GM21737 (cell line): Measurements from ENCODE around the gene MCUB.
"Not testable (repeated sequence)": the region's sequence is repeated elsewhere in the genome, so short reads cannot be mapped to it uniquely, and the experiment has no call there.

Source experiments
- ATAC-seq: cut with Tn5 transposase; IDR thresholded peaks from one replicate; pipeline ENCODE4 v1.9.1; 2021; ENCODE audit warnings: mild to moderate bottlenecking, moderate library complexity; ENCODE audit not compliant: unreplicated experiment

MCUB gene

DNA sequence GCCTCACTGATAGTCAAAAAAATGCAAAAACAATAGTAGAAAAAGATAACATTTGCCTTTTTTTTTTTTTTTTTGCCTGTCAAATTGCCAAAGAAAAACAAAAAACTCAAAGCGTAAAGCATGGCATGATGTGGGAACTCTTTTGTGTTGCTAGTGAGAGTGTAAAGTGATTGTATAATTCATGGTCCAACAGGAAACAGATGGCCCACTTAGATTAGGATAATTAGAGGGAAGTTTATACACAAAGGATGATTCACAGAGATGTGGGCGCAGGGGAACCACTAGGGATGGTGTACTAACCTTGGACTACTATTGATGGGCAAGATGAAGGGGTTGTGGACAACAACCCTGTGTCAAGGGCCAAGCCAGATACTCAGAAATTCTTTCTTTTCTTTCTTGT, 16.4 kb downstream of the MCUB start:
- no peak for ATAC-seq

- ATAC-seq = no peak
Measured at GRCh38 chr4:109578846-109579245, 18.8 kb downstream of the MCUB start.

DNA sequence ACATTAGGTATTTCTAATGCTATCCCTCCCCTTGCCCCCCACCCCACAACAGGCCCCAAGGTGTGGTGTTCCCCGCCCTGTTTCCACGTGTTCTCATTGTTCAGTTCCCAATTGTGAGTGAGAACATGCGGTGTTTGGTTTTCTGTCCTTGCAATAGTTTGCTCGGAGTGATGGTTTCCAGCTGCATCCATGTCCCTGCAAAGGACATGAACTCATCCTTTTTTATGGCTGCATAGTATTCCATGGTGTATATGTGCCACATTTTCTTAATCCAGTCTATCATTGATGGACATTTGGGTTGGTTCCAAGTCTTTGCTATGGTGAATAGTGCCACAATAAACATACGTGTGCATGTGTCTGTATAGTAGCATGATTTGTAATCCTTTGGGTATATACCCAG, 20.0 kb downstream of the MCUB start:
- not testable (repeated sequence) for ATAC-seq

DNA sequence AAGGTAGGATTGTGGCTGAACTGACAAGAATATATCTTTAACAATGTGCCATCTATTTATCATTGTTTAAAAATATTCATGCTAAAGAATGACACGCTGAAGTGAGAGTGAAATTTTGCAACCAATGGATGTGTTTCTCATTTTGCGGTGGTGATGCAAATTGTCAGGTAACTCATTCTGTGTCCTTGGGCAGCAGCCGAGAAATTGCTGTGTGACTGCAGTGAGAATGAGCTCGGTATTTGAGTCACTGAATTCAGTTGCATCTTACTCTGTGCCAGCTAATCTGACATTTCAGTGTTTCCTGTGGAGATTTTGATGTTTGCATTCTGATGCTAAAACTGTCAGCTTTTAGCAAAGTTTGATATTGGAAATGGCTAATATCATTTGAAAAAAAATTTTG, 28.1 kb downstream of the MCUB start:
- ATAC-seq = peak; percentile 93

GRCh38 chr4:109589119-109589518, 29.1 kb downstream of the MCUB start:
- no peak for ATAC-seq

DNA sequence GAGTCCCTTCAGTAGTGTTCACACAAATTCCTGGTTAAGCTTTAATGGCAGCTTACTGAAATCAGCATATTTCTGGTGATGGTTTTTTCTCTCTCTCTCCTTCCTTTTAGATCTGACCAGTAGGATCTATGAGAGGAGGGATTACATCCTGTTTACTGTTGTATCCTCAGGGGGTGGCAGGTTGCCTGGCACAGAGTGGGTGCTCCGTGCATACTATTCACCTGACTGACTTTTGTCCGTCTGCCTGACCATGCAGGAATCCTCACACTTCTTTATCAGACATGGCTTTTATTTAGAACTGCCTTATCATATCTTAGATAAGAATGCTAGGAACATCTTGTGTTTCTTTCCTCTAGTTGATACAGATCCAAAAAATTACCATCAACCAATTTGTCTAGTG, 29.6 kb downstream of the MCUB start:
- ATAC-seq = no peak

DNA sequence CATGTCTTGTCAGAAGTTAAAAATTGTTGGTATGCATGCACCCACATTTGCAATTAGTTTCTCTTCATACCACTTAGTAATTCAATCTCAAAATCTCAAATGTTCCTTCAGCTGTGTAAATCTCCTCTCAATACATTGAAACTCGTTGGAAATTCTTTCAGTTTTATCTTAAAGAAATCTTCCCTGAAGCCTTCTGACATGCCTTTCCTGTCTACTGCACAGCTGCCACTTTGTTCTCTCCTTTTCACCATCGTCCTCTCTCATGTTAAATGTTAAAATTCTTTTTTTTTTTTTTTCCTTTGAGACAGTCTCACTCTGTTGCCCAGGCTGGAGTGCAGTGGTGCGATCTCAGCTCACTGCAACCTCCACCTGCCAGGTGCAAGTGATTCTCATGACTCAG, 30.9 kb downstream of the MCUB start:
- ATAC-seq = no peak

DNA sequence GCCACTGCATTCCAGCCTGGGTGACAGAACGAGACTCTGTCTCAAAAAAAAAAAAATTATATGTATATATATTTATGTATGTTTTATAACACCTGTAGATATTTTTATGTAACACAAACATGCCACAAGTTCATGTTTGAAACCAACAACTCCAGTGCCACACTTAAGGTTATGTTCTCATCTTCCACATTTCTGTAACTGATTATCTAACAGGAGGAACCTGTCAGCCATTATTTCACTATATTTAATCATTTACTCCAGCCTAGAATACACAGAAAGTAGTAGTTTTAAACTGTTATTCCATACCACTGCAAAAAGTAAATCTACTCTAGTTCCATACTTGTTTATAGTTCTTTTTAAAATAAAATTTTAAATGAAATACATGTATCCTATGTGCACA, 32.3 kb downstream of the MCUB start:
- no peak for ATAC-seq

DNA sequence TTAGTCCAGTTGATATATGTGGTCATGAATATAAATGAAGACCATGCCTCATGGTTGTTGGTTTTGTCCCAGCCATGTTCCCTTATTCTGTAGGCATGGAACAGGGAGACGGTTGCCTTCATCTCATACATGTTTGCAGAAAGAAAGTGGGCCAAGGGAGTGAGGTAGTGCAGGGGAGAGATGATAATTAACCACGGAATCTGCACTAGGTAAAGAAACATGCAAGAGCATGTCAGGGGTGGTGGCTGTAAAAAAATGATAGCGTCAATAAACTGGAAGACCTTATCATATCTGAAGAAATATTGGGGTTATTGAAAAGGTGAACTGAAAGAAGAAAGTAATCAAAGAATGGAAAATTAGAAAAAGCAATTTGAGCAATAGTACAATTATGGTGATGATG, 35.1 kb downstream of the MCUB start:
- ATAC-seq = not testable (repeated sequence)

GRCh38 chr4:109596420-109597085, 36.5 kb downstream of the MCUB start:
- not testable (repeated sequence) for ATAC-seq

- ATAC-seq = no peak
Measured at GRCh38 chr4:109599046-109599652, 39.1 kb downstream of the MCUB start.

- ATAC-seq = no peak
Measured at GRCh38 chr4:109600431-109600830, 40.4 kb downstream of the MCUB start.

- no peak for ATAC-seq
Measured at GRCh38 chr4:109601336-109601735, 41.3 kb downstream of the MCUB start.

DNA sequence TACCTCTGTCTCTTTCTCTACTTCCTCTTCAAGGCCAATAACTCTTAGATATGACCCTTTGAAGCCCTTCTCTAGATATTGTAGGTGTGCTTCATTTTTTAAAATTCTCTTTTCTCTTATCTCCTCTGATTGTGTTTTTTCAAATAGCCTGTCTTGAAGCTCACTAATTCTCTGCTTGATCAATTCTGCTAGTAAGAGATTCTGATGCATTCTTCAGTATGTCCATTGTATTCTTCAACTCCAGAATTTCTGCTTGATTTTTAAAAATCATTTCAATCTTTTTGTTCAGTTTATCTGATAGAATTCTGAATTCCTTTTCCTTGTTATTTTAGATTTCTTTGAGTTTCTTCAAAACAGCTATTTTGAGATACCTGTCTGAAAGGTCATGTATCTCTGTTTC, 47.9 kb downstream of the MCUB start:
- no peak for ATAC-seq

- no peak for ATAC-seq
Measured at GRCh38 chr4:109608879-109609278, 48.8 kb downstream of the MCUB start.

GRCh38 chr4:109609431-109609830, 49.4 kb downstream of the MCUB start:
- no peak for ATAC-seq

DNA sequence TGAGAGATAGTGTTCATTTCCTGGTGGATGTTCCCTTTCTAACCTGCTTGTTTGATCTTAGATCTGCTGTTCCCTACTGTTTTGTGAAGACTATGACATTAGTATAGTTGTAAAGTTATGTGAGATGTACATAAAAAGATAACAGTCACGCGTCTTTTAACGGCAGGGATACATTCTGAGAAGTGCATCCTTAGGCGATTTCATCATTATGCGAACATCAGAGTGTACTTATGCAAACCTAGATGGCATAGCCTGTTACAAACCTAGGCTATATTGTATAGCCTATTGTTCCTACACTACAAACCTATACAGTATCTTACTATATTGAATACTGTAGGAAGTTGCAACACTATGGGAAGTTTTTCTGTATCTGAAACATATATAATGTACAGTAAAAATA, 50.4 kb downstream of the MCUB start:
- no peak for ATAC-seq

DNA sequence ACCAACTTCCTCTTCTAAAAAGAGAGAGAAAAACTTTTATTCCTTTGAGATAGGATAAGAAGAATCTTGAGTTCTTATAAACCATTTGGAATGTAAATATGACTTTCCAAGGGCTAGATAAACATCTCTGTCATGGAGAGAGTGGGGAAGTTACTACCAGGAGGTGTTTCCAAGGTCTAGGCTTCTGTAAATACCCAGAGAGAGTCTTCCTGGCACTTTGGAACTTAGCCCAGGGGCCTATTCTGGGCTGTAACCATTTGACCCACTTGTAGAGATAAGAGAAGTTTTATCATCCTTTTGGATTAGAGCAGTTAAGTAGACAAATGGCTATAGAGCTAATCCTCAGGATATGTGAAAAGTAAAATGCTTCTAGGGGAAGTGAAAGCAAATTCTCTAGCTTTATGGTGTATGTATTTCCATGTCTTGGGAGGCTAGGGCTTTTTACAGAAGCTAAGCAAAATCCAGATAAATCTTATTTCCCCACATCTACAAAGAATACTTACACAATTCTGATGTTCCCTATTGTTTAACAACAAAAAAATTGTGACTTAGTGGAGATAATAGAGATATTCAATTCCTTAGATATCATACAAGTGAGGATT, 51.1 kb downstream of the MCUB start:
- no peak for ATAC-seq

DNA sequence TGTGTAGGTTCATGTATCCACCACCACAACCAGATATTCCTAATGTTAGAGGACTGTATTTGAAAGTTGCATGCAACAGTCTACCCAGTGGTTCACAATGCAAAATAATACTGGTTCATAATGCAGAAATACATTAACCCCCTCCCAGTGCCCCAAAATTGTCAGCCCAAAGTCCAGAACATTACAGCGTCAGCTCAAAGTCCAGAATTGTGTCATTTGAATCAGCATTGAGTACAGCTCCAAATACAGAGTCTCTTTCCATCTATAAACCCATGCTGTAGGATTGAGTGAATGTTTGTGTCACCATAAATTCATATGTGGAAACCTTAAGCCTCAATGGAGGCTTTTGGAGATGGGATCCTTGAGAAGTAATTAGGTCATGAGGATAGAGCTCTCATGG, 54.0 kb downstream of the MCUB start:
- ATAC-seq = no peak

- ATAC-seq = no peak
Measured at GRCh38 chr4:109614466-109614865, 54.4 kb downstream of the MCUB start.

GRCh38 chr4:109615742-109616141, 55.7 kb downstream of the MCUB start:
- ATAC-seq = no peak

DNA sequence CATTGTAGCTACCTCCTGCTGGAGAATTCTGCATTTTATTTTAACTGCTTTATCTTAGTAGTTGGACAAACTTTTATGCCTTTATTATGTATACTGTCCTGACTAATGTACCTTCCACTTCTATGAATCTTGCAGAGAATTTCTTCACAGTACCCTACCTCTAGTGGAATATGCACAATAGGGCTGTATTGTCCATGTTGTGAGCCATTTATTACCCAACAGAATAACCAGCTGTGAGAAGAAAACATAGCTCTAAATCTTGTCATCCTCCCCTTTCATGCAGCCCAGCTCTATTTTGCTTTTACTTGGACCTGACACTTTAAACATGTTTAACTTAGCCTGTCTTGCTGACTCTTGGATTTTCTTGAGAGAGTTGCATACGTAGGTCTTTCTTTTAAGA, 56.2 kb downstream of the MCUB start:
- no peak for ATAC-seq

GRCh38 chr4:109622626-109623025, 62.6 kb downstream of the MCUB start:
- no peak for ATAC-seq
